ENCODE results near the gene CAPN5.

The CAPN5 gene

DNA sequence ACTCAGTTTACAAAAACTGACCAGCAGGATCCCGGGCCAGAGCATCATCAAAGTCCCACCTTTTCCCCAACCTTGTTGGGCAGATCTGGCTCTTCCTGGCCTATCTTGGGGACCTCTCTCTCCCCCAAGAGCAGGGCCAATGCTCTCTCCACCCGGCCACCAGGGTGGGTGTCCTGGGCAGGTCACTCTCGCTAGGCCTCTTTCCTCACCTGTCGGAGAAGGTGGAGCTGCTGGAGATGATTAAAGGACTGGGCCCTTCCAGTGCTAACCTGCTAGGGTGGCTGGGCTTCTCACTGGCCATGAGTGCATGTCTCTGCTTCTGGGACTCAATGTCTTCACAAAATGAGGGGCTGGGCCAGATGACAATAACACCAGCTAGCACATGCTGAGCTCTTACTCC is 2.9 kb upstream of the CAPN5 start:
- DNase-seq (ENCODE audit: low read depth, low spot score) = no peak

DNA sequence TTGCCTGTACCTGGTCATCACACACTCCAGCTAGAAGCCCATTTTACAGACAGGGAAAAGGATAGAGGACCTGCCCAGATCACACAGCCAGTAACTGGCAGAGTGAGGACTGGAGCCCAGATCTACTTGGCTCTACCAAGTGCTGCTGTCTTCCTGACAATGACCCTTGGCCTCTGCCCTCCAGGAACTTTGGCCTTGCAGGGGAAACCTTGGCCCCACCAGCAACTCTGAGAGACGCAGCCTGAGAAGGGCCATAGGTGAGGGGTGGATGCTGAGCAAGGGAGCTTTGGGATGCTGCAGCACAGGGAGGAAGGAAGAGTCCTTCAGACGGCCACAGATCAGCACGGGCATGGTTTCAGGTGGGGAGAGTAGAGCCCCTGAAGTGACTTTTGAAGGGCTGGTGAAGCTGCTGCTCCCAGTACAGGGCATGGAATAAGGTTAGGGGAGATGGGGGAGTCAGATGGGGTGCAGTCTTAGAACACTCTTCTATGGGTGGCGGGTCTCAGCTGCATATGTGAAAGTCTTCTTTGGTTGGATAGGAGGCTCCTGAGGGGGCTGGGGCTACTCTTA is 2.0 kb upstream of the CAPN5 start:
- DNase-seq (ENCODE audit: low read depth, low spot score) = no peak

DNA sequence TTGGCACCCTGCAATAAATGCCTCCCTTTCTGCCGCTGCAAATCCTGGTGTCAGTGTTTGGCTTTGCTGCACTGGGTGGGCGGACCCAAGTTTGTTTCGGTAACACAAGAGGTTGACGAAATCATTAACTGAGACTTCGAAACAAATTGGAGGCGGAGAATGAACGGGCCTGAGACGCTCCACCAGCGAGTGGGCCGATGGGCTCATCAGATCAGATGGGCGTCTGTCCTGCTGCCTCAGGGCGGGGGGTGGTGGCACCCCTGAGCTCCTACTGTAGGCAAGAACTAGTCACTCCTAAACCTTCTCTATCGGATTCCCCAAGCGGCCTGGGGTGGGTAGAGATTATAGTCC is 918 bp upstream of the CAPN5 start:
- DNase-seq (ENCODE audit: low read depth, low spot score) = no peak

DNA sequence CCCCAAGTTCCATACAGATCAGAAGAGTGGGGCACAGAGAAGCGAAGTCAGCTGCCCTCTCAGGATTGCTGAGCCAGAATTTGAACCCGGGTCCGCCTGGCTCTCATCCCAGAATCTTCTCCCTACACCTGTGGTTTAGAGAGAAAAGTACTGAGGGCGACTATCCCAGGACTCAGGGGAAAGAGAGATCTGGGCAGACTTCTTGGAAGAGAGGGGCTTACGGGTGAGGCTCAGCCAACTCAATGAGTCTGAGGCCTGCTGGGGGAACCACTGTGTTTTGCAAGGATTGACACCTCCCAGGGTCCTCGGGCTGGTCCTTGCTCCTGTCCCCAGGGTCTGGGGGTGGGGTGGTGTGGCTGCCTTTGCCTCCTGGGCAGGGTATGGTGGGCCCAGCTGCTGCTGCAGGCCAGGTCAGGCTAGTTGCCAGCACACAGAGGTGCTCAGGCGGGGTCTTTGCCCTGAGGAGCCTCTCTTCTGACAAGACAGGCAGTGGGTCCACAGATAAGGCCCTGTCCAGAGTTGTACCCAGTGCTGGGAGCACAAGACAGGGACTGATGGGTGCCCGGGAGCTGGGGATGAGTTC is 1.2 kb downstream of the CAPN5 start:
- no peak for DNase-seq (ENCODE audit: low read depth, low spot score)

DNA sequence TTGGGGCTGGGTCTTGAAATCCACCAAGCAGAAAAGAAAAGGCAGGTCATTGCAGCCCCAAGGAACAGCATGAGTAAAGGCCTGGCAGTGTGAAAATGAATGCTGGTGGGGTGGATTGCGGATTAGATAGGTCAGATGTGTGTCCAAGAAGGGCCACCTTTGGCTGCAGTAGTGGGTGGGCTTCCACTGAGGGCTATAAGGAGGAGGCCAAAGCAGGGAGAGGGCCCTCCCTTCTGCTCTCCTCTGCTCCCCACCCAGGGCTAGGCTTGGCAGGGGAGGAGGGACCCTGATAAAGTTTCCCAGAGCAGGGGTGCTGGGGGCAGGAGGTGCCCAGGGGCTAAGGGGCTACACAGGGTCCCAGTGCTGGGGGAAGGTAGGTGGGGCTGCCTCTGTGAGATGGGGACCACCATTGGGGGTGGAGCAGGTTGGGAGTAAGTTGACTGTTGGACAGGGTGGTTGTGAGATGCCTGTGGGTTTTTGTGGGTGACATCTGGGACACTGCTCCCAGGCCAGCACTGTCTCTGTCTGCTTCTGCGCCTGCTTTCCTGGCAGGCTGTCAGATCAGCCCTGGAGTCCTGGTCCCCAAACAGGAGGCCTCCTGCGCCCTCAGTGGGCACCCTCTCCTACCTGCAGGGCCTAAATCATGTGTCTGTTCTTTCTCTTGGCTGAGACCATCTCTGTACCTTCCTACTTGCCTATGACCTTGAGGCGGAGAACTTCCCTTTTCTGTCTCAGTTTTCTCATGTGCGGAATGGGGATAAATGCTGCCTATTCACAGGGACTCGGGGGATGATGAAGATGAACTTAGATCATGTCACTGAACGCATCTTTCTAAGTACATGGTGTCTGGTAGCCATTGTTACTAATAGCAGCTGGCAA is 1.9 kb downstream of the CAPN5 start:
- no peak for DNase-seq (ENCODE audit: low read depth, low spot score)

DNA sequence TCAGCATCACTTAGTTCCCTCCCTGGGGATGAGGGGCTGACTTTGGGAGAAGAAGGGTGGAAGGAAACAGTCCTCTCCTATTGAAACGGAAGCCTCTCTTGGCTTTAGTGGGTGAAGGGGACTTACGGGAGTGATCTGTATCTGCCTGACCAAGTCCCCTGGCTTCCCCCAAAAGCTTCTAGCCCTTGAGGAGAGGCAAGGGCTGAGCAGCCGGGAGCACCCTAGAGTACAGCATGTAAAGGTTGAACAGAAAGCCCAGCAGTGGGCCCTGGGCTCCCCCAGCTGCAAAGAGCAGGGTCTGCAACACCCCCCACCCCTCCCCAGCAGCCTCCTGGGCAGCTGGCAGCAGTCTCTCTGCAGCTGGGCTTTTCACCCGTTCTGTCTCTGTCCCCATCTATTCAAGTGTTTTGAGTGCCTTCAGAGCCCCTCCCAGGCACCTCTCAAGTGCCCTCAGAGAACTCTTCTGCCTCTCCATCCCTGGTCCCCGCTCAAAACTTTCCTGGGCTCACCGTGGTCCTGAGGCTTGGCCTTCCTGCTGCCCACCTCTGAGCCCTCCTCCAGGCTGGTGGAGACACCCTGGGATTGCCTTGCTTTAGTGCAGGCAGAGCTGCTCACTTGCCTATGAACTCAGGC is 2.7 kb downstream of the CAPN5 start:
- DNase-seq (ENCODE audit: low read depth, low spot score) = no peak

DNA sequence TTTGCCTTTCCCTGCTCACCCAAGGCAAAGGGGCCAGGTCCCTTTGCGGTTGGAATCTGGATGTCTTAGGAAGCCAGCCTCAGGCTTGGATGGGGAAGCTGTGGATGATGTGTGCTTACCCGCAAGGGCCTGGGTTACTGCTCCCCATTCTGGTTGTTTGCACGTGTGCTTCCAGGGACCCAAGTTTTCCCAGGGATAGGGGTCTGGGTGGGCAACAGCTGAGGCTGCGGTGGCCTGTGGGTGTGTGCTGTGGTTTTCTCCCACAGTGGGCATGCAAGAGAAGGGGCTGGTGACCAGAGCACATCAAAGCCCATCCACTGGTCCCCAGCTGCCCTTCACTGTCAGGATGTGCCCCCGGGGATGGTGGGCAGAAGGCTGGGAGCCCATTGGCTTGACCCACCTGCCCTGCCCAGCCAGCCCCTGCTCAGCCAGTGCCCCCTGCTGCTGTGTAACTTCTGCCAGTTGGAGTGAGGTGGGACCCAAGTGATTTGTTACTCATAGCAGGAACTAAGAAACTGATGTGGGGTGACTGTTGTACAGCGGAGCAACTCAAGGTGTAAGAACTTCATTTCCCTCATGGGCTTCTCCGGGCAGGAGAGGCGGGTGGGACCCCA is 3.3 kb downstream of the CAPN5 start:
- DNase-seq (ENCODE audit: low read depth, low spot score) = no peak

DNA sequence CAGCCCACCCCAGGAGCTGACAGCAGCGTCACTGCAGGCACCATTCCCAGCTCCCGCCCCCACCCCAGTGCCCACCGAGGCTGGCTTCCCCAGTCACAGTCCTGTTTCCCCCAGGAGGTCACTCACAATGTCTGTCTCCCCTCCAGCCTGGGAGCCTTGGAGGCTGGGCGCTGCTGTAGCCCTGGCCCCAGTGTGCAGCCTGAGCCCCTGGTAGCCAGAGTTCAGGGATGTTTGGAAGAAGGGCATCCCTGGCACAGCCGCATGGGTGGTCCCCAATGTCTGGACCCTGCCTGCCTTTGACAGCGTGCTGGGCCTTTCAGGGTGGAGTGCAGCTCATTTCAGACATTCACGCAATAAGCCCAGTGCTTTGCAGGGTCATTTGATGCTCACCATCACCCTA is 4.3 kb downstream of the CAPN5 start:
- DNase-seq (ENCODE audit: low read depth, low spot score) = no peak

DNA sequence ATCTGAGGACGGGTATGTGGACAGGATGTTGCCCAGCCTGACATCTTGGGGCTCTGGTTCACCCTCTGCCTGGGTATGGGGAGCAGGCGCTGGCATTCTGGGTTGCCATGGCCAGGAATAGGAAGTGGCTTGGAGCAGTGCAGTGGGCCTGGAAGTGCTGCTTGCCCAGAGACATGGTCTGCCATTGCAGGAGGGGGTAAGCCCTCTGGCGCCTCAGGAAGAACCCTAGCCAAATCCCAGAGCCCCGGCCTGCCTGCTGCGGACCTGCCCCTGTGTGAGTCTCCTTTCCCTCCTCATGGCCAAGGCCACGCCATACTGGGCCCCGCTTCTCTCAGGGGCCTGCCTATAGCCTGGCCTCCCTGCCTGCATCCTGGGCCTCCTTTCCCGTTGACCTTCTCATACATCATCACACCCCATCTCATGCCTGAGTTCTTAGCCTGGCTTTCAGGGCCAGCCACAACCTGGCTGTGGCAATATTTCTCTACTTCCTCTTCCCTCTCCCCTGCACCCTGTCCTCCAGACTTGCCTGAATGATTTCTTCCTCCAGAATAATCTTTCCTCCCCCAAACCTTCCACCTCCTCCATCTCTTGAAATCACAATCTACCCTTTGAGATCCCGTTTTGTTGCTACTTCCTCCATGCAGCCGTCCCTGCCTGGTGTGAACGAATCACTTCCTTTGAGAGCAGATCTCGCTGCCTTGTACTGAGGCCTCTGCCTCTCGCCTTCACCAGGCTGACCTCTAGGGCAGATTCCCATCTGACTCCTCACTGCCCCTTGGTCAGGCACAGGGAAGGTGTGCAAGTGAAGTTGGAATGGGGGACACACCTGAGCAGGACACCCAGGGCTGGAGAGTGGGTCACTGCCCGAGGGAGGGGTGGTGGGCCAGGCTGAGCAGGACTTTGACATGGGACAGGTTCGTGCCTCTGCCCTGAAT is 5.2 kb downstream of the CAPN5 start:
- DNase-seq (ENCODE audit: low read depth, low spot score) = no peak

DNA sequence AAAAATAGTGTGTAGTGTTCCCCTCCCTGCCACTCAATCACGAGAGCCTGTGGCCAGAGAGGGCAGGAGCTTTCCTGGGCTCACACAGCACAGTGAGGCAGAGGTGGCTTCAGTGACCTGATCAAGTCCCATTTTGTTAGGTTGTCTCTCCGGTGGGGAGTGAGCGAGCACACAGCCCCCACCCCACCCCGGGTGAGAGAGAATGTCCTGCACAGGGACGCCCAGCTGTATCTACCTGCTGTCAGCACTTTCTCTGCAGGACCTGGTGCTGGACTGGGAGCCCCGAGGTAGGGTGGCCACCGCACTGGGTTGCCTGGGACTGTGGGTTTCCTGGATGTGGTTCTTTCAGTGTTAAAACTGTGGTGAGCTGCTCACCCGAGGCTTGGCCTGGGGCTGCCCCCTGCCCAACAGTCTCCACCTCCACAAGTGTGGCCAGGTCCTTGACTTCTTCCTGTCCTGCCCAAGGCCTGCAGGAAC is 6.1 kb downstream of the CAPN5 start:
- no peak for DNase-seq (ENCODE audit: low read depth, low spot score)

DNA sequence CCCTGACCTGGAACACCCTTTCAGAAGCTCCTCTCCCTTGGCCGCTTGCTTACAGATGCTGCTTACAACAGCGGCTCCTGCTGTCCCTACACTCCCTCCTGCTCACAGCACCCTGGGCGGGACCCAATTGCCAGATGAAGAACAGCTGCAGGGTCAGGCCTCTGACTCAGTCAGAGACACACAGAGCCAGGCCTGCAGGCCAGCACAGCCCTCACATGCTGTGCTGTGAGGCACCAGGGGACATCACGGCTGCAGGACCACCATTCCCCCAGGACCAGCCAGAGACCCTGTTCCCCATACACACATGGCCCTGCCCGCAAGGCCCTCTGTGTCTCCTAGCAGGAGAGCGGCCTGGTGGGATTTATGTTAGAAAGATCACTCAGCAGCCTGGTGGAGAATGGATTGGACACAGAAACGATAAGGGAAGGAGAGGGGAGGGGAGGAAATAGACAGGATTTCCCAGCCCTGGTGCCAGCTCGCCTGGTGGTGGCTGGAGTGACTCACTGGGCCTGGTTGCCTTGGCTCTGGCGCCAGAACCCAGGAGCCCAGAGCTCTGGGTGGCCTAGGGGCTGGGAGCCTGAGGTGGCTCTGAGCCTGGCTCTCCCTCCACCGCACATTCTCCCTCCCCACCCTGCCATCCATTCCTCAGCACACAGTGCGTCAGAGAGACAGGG is 6.7 kb downstream of the CAPN5 start:
- DNase-seq (ENCODE audit: low read depth, low spot score) = no peak

DNA sequence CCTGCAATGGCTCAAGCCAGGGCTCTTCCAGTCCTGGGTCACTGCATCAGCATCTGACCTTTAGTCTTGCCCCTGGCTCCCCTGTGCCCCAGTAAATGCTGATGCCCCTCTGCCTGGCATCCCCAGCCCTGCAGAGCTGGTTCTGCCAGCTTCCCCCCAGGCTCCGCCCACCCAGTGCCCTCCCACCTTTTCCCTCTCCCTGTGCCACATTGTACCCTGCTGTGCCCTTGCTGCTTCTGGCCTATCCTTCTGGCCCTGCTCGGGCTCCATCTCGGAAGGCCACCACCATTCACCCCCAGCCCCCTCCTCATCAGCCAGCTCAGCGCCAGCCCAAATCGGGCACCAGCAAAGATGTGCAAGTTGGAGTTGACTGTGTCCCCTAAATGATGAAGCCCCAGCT is 7.4 kb downstream of the CAPN5 start:
- no peak for DNase-seq (ENCODE audit: low read depth, low spot score)

DNA sequence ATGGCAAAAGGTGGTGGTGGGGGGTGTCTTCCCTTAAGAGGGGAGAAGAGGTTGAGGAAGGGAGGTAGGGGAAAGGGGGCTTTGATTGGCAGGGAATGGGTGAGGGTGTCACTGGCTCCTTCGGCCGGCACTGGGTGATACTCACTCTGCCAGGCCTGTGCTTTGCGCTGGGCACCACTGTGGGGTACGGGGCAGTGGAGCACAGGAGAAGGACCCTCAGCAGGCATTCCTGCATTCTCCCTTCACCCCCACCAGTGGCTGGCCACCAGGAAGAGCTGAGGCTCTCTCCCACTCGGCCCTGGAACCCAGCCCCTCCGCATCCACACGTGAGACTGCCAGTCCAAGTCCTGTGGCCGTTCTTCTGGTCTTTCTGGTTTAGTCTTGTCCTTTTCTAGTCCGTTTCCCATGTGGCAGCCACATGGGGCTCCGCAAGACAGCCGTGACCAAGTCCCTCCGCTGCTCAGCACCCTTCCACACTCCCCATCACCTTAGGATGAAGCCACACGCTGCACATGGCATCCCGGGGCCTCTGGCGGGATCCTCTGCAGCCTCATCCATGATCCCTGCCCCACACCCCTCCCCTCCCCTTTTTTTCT is 8.0 kb downstream of the CAPN5 start:
- DNase-seq (ENCODE audit: low read depth, low spot score) = no peak

DNA sequence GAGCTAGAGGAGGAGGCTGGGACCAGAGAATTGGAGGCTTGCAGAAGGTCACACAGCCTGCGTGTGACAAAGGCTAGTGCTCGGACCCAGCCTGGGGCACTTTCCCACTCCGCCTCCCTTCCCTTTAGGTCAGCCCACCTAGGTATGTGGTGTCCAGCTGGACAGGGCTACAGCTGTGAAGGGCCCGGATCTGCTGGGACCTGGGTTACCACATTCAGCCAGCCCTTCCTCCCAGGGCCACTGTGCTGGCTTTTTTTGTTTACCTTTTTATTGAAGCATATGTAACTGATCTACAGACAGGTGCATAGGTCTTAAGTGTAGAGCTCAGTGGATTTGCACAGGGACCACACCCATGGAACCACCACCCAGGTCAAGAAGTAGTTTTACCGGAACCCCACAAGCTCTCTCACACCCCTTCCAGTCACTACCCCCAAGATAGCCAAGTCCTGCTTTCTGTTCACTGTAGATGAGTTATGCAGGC is 8.7 kb downstream of the CAPN5 start:
- DNase-seq (ENCODE audit: low read depth, low spot score) = no peak

DNA sequence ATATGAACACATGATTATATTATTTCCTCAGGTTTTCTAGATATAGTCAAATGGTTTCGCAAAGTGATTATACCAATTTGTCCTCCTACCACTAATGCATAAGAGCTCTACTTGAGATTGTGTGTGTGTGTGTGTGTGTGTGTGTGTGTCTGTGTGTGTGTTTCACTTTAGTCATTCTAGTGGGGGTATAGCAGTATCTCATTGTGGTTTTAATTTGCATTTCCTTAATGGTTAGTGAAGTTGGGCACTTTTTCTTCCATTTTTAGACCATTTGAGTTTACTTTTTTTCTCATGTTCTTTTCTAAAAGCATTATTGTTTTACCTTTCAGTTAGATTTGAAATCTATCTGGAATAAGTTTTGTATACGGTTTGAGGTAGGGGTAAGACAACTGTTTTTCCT is 12.9 kb downstream of the CAPN5 start:
- no peak for DNase-seq (ENCODE audit: low read depth, low spot score)

DNA sequence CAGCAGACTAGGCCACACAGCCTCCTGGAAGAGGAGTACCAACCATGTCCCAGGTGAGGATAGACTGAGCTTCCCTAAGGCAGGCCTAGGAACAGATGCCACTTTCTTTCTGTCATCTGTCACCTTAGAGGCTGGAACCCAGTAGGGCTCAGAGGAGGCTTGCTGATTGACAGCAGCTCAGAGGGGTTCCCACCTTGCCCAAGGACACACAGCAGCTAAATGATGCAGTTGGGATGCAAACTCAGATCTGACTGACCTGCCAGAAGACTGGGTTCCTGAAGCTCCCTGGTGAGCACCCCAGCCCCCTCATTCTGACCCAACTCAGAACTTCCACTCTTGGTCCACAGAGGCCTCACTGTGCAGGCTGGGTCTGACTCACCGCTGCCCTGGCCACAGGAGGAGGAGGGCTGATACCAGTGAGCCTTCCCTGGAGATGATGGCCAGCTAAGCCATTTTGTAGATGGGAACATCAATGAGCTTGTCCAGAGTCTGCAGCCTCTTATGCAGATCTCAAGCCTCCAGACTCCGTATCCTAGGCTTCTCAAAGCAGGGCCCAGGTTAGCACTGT is 14.0 kb downstream of the CAPN5 start:
- DNase-seq (ENCODE audit: low read depth, low spot score) = no peak

DNA sequence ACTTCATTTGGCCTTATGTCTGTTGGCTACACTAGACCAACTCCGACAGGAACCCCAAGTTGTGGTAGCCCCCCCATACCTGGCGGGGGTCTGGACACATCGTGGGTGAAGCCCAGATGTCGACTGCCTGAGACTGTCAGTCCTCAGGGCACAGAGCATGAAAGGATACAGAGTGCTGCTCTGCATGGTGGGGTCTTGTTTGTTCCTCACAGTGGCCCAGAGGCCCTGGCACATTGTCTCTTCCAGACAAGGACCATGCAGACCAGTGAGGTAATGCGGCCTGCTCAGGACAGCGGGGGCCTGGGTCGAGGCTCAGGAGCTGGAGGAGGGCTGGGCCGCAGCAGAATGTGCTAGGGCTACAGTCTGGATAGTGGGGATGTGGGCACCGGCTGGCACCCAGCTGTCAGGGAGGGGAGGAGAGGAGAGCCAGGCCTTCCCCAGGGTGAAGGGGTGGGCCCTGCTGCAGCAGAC is 14.6 kb downstream of the CAPN5 start:
- no peak for DNase-seq (ENCODE audit: low read depth, low spot score)

DNA sequence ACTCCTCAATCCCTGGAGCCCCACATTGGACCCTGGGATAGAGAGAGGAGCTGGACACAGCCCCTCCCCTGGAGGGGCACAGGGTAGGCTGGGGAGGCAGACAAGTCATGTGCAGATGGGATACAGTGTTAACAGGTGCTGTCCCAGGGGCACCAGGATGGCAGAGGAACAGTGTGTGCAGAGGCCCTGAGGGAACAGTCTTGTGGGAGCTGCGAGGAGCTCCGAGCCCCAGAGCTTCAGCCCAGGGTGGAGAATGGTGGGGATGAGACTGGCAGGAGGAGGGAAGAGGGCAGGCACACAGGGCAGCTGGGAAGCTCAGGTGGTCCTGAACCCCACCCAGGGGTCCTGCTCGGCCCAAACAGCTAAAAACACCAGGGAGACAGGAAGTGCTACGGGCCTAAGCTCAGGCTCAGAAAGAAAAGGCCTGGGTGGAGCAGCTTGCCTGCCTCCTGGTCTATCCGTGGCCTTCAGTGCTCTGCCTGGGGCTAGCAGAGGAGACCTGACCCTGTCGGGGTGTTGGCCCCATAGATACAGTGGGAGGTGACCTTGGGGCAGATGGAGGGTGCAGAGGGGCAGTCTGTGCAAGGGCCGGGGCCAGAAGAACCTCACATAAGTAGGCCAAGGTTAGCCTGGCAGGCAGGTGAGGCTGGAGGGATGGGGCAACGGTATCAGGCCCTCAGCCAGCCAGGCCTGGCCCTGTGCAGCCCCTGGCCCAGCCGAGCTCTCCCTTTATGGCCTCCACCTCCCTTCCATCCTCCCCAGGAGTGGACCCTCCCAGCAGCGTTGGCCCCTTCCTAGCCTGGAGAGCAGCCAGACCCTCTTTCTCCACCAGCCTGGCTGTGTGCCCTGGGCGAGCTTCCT is 15.4 kb downstream of the CAPN5 start:
- no peak for DNase-seq (ENCODE audit: low read depth, low spot score)

Data from iPS DF 19.7 (cell line).